Measurements from ENCODE around the gene IL10RA.
A peak's percentile ranks its signal among the peaks of the same experiment; 100 is the strongest.
"Not testable (repeated sequence)": the region's sequence is repeated elsewhere in the genome, so short reads cannot be mapped to it uniquely, and the experiment has no call there.

Gene IL10RA

GRCh38 chr11:118007040-118007439 is 20.8 kb downstream of the IL10RA start:
- Histone ChIP-seq H3K4me1 (no peaks in the 10 kb centered on the region), H3K27ac (no peak overlapping the region), H3K9ac (no peak overlapping the region), H2AFZ (no peak overlapping the region), H3K27me3 (ENCODE audit: control insufficient read depth, insufficient read depth, low read length) (no peaks in the 10 kb centered on the region), H3K79me2 (no peaks in the 10 kb centered on the region), H3K4me3 (ENCODE audit: low read depth, low read length) (no peak overlapping the region), H3K36me3 (ENCODE audit: control insufficient read depth, insufficient read depth, low read length) (no peaks in the 10 kb centered on the region), H3K9me3 (ENCODE audit: control insufficient read depth, low read length) (no peaks in the 10 kb centered on the region), H3K4me2 (ENCODE audit: low read length) (no peak overlapping the region)
- TF ChIP-seq CTCF (IDR thresholded peaks at IDR 0.05), result no peak

- not testable (repeated sequence) for H3K27me3 ChIP-seq (ENCODE audit: control insufficient read depth, insufficient read depth, low read length); H3K27ac ChIP-seq; H3K4me3 ChIP-seq (ENCODE audit: low read depth, low read length); H3K4me2 ChIP-seq (ENCODE audit: low read length); H3K36me3 ChIP-seq (ENCODE audit: control insufficient read depth, insufficient read depth, low read length); H2AFZ ChIP-seq; H3K79me2 ChIP-seq; H3K9me3 ChIP-seq (ENCODE audit: control insufficient read depth, low read length); H3K9ac ChIP-seq; H3K4me1 ChIP-seq
Measured at GRCh38 chr11:118007563-118008270, 21.5 kb downstream of the IL10RA start.

- no peak overlapping the region for H3K9ac ChIP-seq
- H3K4me3 ChIP-seq (ENCODE audit: low read depth, low read length), result no peak overlapping the region
- H3K9me3 ChIP-seq (ENCODE audit: control insufficient read depth, low read length), result no peaks in the 10 kb centered on the region
- no peak for TF ChIP-seq CTCF (IDR thresholded peaks at IDR 0.05)
- no peaks in the 10 kb centered on the region for H3K36me3 ChIP-seq (ENCODE audit: control insufficient read depth, insufficient read depth, low read length)
- no peaks in the 10 kb centered on the region for H3K4me1 ChIP-seq
- H3K4me2 ChIP-seq (ENCODE audit: low read length), result no peak overlapping the region
- H3K27me3 ChIP-seq (ENCODE audit: control insufficient read depth, insufficient read depth, low read length), result no peaks in the 10 kb centered on the region
- no peak overlapping the region for H2AFZ ChIP-seq
- no peak overlapping the region for H3K27ac ChIP-seq
- H3K79me2 ChIP-seq, result no peaks in the 10 kb centered on the region
Measured at GRCh38 chr11:118008271-118008911, 22.2 kb downstream of the IL10RA start.

- Histone ChIP-seq H3K4me3 (ENCODE audit: low read depth, low read length) (no peak overlapping the region), H3K4me1 (no peaks in the 10 kb centered on the region), H3K9me3 (ENCODE audit: control insufficient read depth, low read length) (no peaks in the 10 kb centered on the region), H3K4me2 (ENCODE audit: low read length) (no peak overlapping the region), H3K36me3 (ENCODE audit: control insufficient read depth, insufficient read depth, low read length) (no peaks in the 10 kb centered on the region), H2AFZ (no peak overlapping the region), H3K79me2 (no peaks in the 10 kb centered on the region), H3K9ac (no peak overlapping the region), H3K27ac (peak overlapping the region; percentile 29), H3K27me3 (ENCODE audit: control insufficient read depth, insufficient read depth, low read length) (no peaks in the 10 kb centered on the region)
- TF ChIP-seq CTCF (IDR thresholded peaks at IDR 0.05), result no peak
Measured at GRCh38 chr11:118009864-118010737, 23.9 kb downstream of the IL10RA start.
